ENCODE results near the gene PVR.

GRCh38 chr19:44614313-44614712, 29.4 kb upstream of the PVR start:
- TF ChIP-seq CTCF (IDR thresholded peaks at IDR 0.05), result no peak
- no peak for TF ChIP-seq POLR2A (IDR thresholded peaks at IDR 0.05)
- no peak for TF ChIP-seq POLR2AphosphoS5 (IDR thresholded peaks at IDR 0.05)

Measured in sigmoid colon (tissue), 4 donors.